ENCODE data around the gene ST3GAL5. TPM values are rescaled to one million over a fixed set of nuclear protein-coding genes. Genes with fewer than 3 reads are reported as not detected.

The ST3GAL5 gene
- total RNA-seq, 2 donors from 2014 or later: 2.9 to 8.7 TPM

DNA sequence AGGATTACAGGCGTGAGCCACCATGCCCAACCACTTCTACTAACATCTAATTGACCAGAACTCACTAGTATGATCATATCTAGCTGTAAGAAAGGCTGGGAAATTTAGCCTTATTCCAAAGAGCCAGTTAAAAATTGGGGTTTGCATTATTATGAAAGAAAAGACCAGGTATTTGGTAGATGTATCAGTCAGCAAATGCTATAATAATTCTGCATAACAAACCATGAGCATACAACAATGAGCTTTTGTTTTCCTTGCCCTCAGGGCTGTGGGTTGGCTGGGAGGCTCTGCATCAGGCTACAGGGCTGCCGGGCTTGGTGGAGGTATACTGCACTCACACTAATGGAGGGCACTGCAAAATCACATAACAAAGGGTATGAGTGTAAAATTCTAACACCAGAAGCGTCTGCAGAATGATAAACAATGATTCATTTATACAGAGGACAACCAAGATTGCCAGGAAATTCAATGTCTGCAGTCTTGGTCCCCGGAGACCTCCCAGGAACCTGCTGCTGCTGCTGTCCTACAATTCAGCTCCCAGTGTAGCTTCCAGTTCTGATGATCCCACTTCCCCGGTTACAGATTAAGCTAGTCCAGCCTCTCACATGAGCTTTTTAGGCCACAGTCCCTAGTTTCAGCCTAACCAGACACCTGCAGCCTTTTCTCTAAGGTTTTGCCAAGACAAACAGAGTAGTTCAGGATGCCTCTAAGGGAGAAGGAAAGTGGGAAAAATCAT lies 32.2 kb upstream of the ST3GAL5 start:
- intact Hi-C loops (cut with DNase I, micrococcal nuclease): no loop called here
- ATAC-seq (no peak), DNase-seq (no peak)

DNA sequence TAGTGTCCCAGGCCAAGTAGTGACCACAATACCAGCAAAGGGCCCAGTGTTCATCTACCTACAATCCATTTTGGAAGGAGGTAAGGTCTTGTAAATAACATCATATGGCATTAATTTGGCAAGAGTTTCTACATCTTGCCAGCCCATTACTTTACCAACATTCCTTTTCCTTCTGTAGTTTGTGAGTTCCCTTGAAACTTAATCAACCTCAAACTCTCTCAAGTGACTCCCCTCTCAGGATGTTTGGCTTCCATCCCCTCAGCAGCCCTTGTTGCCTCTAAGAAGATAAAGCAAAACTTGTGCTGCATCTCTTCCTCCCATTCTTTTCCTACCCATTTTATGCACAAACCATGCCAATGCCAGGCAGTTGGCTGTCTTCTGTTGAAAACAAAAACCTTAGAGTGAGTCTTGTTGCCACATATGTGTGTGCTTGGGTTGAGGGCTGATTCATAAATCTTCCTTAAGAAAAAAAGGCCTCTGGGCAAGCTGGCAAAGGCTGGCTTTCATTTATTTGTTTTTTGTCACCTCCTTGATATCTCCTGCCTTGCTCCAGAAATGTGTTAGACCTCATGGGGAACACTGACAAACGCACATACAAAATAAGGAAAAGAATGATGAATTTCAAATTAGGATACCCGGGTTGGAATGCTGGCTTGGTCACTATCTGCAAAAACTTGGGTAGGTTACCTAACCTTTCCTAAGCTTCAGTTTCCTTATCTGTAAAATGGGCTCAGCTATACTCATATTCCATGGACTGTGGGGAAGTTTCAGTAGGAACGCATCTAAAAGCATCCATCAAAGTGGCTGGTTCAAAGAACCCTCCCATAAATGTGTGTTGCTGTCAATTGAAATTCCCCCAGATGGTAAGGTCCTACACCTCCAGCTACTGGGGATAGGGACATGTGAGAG lies 29.4 kb upstream of the ST3GAL5 start:
- no peak for DNase-seq
- intact Hi-C loops (cut with DNase I, micrococcal nuclease): no loop called here
- no peak for ATAC-seq

DNA sequence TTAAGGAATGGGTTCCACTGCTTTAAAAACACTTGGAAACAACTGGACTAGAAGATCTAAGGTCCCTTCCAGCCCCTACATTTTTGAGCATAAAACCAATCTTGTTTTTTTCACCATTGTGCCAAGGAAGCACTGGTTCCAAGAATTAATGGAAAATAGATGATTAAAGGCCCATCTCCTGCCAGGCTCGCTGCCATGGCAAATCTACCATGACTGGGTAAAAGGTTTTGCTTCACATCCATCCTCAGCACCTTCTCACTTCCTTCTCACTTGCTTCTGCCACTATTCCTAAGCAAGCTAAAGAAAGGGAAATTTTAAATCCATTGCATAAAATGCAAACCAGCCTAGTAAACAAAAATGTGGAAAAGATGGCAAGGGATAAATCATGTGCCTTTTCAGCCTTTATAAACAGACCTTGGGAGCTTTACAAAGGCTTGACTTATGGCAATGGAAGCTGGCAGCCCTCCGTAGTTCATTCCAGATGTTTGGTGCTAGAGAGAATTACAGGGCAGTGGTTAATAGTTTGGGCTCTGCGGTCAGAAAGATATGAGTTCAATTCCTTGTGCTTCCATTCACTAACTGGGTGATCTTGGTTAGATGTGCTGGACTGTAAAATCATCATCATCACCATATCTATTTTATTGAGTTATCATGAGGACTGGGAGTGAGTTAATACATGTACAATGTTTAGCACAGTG lies 27.0 kb upstream of the ST3GAL5 start:
- ATAC-seq (no peak), DNase-seq (no peak)
- intact Hi-C loops (cut with DNase I, micrococcal nuclease): no loop called here

DNA sequence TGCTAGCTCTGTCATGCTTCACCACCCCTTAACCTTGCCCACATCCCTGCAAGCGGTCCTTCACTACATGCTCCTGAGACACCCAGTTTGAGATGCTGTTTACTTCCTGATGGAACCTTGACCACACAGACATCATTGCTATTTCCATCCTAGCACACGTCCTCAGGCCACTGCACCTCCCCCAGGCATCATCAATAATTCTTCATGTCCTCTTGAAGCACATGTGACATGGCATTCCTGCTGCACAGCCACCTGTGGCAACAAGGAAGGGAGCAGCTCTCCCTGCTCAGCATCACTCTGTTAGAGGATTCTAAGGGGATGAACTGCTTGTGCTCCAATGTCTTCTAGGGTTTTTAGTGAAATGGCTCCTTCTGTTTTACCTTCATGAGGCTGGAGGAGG lies 26.1 kb upstream of the ST3GAL5 start:
- ATAC-seq (no peak), DNase-seq (no peak)
- intact Hi-C loops (cut with DNase I, micrococcal nuclease): no loop called here

DNA sequence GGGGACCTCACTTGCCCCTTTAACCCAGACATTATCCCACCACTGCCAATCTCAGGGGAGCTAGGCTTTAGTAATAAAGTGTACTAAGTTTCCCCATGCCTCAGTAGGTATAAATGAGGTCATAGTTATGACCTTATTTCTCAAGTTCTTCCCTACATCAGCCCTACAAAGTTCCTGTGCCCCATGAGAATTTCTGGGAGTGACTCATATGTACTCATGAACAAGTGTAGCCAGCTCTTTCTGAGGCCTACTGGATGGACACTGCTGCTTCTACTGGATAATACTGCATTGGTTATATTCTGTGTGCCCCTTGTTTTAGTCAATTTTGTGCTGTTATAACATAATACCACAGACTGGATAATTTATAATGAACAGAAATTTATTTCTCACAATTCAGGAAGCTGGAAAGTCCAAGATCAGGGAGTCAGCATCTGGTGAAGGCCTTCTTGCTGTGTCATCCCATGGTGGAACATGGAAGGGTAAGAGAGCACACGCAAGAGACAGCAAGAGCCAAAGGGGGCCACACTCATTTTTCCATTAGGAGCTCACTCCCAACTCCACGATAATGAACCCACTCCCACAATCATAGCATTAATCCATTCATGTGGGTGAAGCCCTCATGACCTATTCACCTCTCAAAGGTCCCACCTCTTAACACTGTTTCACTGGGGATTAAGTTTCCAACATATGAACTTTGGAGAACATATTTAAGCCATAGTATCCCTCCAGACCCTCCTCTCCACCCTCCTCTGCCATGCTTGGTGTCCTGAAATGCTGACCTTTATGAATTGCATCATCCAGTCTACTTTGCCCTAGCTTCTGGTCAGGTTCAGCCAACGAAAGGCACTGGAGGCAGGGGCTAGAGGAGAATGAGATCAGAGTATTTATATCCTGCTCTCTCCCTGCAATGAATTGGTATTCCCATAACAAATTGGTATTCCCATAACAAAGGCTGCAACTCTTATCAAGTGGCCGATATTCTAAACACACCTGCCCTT lies 25.4 kb upstream of the ST3GAL5 start:
- no peak for DNase-seq
- no peak for ATAC-seq
- intact Hi-C loops (cut with DNase I, micrococcal nuclease): no loop called here

DNA sequence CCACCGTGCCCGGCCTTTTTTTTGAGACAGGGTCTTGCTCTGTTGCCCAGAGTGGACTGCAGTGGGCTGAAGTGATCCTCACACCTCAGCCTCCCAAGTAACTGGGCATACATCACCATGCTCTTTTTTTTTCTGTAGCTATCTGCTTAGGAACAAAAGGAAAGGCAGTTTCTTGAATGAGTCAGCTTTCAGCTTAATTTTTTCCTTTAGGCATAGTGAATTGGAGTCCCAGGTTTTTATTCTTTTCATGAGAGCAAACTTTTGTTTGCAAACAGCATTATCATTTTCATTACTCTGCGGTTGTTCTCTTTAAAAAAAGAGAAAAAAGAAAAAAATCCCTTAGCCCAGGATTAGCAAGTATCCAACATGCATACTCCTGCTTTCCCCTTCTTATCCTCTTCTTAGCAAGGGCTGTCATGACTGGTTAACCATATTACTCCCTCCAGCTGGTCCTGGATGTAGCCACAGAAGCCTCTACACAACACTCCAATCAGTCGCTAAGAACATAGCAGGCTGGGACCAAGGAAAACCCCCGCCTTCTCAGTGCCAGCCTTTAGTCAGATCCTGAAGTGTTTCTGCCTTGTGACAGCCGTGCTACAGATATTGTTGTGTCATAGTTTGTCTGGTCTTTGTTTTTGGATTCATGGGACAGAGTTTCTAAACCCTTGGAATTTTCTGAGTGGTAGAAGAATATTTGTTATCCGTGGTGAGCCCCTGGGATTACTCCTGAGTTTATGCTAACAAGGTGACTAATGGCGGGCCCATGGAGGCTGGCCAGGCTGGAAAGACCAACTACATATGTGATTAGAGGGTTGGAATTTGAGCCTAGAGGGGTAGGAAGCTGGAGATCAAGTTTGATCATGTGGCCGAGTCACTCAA lies 23.3 kb upstream of the ST3GAL5 start:
- intact Hi-C loops (cut with DNase I, micrococcal nuclease): no loop called here
- ATAC-seq (no peak), DNase-seq (no peak)

DNA sequence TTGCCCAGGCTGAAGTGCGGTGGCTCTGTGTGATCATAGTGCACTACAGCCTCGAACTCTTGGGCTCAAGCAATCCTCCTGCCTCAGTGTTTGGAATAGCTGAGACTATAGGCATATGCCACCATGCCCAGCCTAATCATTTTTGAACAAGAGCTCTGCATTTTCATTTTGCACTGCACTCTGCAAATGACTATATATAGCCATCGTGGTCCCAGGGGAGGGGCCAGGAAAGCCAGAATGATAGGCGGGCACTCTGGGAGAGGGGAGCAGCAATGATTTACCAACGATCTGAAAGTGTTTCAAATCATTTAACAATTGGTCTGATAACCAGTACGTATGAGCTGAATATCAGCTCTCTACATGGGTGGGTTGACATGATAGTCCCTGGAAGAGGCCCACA lies 22.3 kb upstream of the ST3GAL5 start:
- no peak for DNase-seq
- ATAC-seq: no peak
- intact Hi-C loops (cut with DNase I, micrococcal nuclease): no loop called here

DNA sequence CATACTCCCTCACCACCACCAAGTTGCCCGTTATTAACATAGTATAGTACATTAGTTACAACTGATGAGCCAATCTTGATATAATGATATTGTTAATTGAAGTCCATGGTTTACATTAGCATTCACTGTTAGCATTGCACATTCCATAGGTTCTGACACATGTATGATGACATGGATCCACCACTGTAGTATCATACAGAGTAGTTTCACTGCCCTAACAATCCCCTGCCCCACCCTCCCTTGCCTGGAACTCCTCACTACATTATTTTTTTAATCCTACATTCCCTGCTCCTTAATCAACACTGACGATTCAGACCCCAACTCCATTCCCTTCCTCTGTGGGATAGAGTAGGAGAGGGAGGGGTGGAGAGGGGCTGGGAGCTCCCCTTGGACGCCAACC lies 20.2 kb upstream of the ST3GAL5 start:
- intact Hi-C loops (cut with DNase I, micrococcal nuclease): no loop called here
- DNase-seq (no peak), ATAC-seq (no peak)

DNA sequence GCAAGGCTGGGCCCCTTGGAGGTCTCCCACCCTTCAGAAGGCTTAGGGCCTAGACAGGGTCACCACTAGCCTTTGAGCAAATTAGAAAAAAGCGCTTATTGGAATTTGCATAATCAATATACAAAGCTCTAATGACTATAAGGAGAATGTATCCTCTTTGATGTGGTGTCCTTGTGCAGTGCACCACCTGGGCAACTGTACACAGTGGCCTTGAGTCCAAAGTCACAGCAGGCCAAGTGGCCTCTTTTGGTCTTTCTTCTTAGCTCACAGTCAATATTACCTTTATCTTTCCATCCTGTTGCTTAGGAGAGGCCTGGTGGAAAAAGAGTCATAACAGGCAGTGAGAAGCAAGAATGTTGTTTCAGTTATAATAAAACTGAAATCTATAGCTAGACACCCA lies 19.7 kb upstream of the ST3GAL5 start:
- no peak for ATAC-seq
- intact Hi-C loops (cut with DNase I, micrococcal nuclease): no loop called here

DNA sequence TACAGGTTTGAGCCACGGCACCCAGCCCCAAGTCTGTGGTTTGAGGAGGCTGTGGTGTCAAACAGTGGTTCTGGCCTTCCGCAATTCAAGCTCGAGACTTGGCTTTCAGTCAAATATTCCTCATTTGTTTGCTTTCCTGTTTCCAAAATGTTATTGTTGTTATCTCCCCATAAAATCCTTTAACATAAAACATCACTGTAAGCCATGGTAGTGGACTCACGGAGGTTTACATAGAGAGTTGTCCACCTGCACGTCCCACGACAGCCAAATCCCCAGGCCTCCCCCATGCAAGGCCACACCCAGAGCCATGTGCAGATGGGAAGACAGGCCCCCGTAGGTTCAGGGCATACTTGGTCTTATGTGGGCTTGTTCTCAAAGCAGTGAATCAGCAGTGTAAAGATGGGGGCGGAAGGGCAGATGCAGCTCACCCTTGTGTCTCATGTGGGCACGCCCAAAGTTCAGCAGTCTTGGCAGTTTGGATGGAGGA lies 18.9 kb upstream of the ST3GAL5 start:
- ATAC-seq (no peak), DNase-seq (no peak)
- intact Hi-C loops (cut with DNase I, micrococcal nuclease): no loop called here

More for the DNA sequence above, 19.7 kb upstream of the ST3GAL5 start:
- DNase-seq: no peak

DNA sequence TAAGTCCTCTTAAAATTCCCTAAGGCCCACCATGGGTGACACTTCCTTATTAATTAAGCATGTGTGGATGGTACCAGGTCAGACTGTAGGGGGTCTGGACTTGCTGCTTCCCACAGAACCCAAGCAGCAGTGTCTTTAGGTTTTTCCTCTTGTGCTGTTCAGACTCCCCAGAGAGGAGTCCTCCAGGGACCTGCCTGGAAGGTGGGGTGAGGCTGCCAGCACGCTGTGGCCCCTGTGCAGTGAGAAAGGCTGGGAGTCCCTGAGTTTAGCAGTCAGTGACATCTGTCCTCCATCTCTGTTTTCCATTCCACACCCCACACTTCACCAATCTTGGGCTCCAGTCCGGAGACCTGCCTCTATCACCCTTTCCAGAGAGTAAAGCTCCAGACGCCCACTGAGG lies 18.0 kb upstream of the ST3GAL5 start:
- intact Hi-C loops (cut with DNase I, micrococcal nuclease): no loop called here

DNA sequence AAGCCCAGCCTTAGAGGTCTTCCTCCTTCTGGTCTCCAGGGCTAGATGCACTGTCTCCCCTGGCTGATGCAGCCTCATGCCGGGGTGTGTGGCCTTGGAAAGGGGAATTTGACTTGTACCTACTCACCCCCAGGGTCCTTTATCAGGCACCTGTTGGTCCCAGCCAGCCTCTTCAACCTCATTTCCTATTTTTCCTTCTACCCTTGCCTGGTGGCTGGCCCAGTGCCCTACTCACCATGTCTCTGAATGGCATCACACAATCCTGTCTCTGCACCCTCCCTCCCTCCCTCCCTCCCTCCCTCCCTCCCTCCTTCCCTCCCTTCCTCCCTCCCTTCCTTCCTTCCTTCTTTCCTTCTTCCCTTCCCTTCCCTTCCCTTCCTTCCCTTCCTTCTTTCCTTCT lies 17.1 kb upstream of the ST3GAL5 start:
- DNase-seq (no peak), ATAC-seq (no peak)
- intact Hi-C loops (cut with DNase I, micrococcal nuclease): no loop called here

More for the DNA sequence above, 18.0 kb upstream of the ST3GAL5 start:
- ATAC-seq (no peak), DNase-seq (no peak)

DNA sequence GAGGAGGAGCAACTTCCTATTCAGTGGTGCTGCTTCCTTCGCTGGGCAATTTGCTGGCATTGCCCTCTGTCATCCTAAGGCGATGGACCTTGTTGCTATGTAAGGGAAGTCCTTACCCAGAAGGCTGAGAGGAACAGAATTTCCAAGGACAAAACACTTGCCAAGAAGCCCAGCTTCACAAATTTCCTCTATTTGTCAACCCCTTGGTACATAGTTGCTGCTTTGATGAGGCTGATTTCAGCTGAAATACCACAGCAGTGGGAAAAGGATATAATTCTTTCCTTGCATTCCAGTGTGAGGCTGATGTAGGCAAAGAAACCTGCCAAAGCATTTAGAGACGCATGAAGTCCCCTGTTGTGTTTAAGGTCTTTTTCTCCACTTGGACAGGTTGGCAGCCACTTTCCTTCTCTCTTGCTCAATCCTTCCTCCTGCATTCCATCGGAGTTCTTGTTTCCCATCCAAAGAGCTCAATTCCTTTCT lies 16.4 kb upstream of the ST3GAL5 start:
- intact Hi-C loops (cut with DNase I, micrococcal nuclease): no loop called here
- DNase-seq (no peak), ATAC-seq (no peak)

DNA sequence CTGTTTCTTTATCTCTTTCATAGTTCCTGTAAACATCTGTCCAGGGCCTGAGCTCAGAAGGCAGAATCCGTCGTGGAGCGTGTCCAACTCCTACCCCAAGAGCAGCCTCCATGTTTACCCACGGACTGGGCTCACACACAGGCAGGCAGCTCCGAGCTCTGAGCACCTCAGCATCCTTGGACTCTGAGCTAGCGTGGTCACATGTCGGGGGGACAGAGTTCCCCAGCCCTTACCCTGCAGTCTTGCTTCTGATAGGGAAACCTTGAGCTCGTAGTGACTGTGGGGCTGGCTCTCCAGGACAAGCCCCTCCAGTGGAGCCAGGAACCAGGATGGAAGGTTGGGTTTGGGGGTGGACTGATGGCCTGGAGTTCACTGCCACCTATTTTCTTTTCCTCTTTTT lies 15.1 kb upstream of the ST3GAL5 start:
- intact Hi-C loops (cut with DNase I, micrococcal nuclease): no loop called here
- DNase-seq (no peak), ATAC-seq (no peak)

DNA sequence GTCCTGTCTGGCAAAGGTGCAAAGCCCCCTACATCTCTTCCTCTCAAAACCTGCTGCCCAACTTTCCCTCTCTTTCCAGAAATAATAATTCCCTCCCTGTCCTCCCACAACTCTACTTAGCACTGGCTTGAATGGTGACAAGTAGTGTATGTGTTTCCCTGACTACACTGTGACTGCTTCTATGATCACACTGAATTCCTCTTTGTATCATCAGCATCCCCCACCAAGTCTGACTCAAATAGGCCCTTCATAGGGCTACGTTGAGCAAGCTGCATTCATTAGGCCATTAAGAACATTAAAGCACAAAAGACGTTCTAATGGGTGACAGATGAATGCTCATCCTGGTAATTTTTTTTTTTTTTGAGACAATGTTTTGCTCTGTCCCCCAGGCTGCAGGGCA lies 13.7 kb upstream of the ST3GAL5 start:
- no peak for DNase-seq
- intact Hi-C loops (cut with DNase I, micrococcal nuclease): no loop called here
- no peak for ATAC-seq

DNA sequence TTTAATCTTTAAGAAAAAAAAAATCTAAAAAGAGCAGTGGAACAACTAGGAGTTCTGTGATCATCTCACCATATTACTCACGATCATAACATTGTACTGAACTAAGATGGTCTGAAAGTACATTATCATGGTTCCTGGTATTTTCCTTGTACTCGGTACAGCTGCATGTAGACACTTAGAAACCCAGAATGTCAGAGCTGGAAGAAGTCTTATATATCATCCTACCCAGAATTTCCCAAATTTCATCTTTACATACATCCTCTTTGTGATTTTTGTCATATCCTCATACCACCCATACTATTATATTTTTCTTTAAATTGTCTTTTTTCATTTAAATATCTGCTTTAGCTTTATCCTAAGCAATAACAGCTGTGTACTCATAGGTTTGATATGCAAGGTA lies 12.4 kb upstream of the ST3GAL5 start:
- intact Hi-C loops (cut with DNase I, micrococcal nuclease): no loop called here
- ATAC-seq (no peak), DNase-seq (no peak)

DNA sequence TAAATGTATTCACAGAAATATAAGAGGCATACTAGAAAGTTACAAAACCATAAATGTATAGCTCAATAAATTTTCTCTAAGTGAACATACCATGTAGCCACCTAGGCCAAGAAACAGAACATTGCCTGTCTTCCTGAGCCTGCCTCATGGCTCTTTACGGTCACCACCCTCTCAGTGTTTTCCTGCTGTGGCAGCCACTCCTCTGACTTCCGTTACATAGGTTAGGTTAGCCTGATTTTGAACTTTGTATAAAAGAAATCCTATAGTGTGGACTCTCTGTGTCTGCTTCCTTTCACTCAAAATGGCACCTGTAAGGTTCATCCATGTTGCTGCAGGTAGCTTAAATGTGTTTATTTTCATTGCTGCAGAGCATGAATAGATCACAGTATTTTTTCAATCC lies 11.6 kb upstream of the ST3GAL5 start:
- no peak for DNase-seq
- ATAC-seq: no peak

More for the DNA sequence above, 11.6 kb upstream of the ST3GAL5 start:
- intact Hi-C loops (cut with DNase I, micrococcal nuclease): no loop called here
